CD14-positive monocyte (primary cell): ENCODE results near the gene SLC38A10. TPM values are rescaled to one million over a fixed set of nuclear protein-coding genes. Genes with fewer than 3 reads are reported as not detected.

Experiments used
- DNase-seq, 3 donors: peaks; one replicate each; pipeline ENCODE4 v3.0.0-alpha.2; 2011 to 2022
- H2AFZ ChIP-seq: 2 replicates; pipeline ENCODE4 v1.6.0; 2012; ENCODE audit warnings: mild to moderate bottlenecking, low read depth, low read length, inconsistent platforms; ENCODE audit not compliant: insufficient read depth, poor library complexity, severe bottlenecking
- H3K27ac ChIP-seq, 2 donors: 1 replicate in 1 of 2; 2 replicates in 1 of 2; pipeline ENCODE4 v1.5.1; 2012 to 2013; ENCODE audit warnings: low read length in 2 of 2, control low read depth in 1 of 2, inconsistent platforms in 1 of 2, low read depth in 1 of 2, mild to moderate bottlenecking in 1 of 2
- H3K27me3 ChIP-seq, 2 donors: one replicate each; pipeline versions ENCODE4 v1.6.0 to v1.6.1; 2011 to 2013; ENCODE audit warnings: low read length in 2 of 2; ENCODE audit not compliant: control insufficient read depth in 2 of 2, insufficient read depth in 2 of 2
- H3K36me3 ChIP-seq, 2 donors: replicated peaks in 1 of 2; 1 replicate in 1 of 2; 2 replicates in 1 of 2; pipeline versions ENCODE4 v1.5.1 to v1.6.1; 2012 to 2013; ENCODE audit warnings: low read length in 2 of 2, control low read depth in 1 of 2, inconsistent platforms in 1 of 2, mild to moderate bottlenecking in 1 of 2; ENCODE audit not compliant: insufficient read depth in 2 of 2, control insufficient read depth in 1 of 2
- H3K4me1 ChIP-seq, 2 donors: 1 replicate in 1 of 2; 2 replicates in 1 of 2; pipeline versions ENCODE4 v1.5.1 to v1.6.1; 2012 to 2013; ENCODE audit warnings: low read length in 2 of 2, control low read depth in 1 of 2, inconsistent platforms in 1 of 2, mild to moderate bottlenecking in 1 of 2, moderate library complexity in 1 of 2; ENCODE audit not compliant: insufficient read depth in 2 of 2, control insufficient read depth in 1 of 2
- H3K4me2 ChIP-seq: replicated peaks from 2 replicates; pipeline ENCODE3; 2012; ENCODE audit warnings: low read length, moderate library complexity, mild to moderate bottlenecking; ENCODE audit not compliant: poor library complexity, severe bottlenecking; ENCODE audit errors: extremely low read depth
- H3K4me3 ChIP-seq, 3 experiments: fragments of 200-600 bp in 1 of 3; sonication (generic) in 1 of 3; replicated peaks in 1 of 3; 1 replicate in 2 of 3; 2 replicates in 1 of 3; pipeline ENCODE4 v1.5.1; 2011 to 2013; ENCODE audit warnings: low read length in 3 of 3, mild to moderate bottlenecking in 3 of 3, control low read depth in 2 of 3, low read depth in 2 of 3, inconsistent platforms in 1 of 3, moderate library complexity in 1 of 3
- H3K79me2 ChIP-seq: 2 replicates; pipeline ENCODE4 v1.6.0; 2012; ENCODE audit warnings: mild to moderate bottlenecking, control low read depth, inconsistent platforms, low read length, moderate library complexity; ENCODE audit not compliant: insufficient read depth
- H3K9ac ChIP-seq: 2 replicates; pipeline ENCODE4 v1.6.0; 2017; ENCODE audit warnings: low read length, mild to moderate bottlenecking; ENCODE audit not compliant: insufficient read depth, poor library complexity, severe bottlenecking
- H3K9me3 ChIP-seq, 2 donors: replicated peaks in 1 of 2; 1 replicate in 1 of 2; 2 replicates in 1 of 2; pipeline versions ENCODE4 v1.5.1 to v1.6.1; 2012 to 2013; ENCODE audit warnings: low read length in 2 of 2, control low read depth in 1 of 2; ENCODE audit not compliant: control insufficient read depth in 1 of 2, insufficient read depth in 1 of 2
- H4K20me1 ChIP-seq: 2 replicates; pipeline ENCODE4 v1.6.0; 2012; ENCODE audit warnings: mild to moderate bottlenecking, low read length, control low read depth, moderate library complexity; ENCODE audit not compliant: insufficient read depth
- H3K27ac Mint-ChIP-seq, 7 donors: one replicate each; pipeline ENCODE4 v1.8.0; 2020; ENCODE audit warnings: mild to moderate bottlenecking in 7 of 7, mixed read lengths in 7 of 7, moderate library complexity in 6 of 7, inconsistent platforms in 2 of 7
- H3K27me3 Mint-ChIP-seq, 3 donors: one replicate each; pipeline ENCODE4 v1.8.0; 2021 to 2022; ENCODE audit warnings: low read depth in 3 of 3, mild to moderate bottlenecking in 3 of 3, mixed read lengths in 3 of 3, moderate library complexity in 3 of 3, inconsistent platforms in 1 of 3
- H3K36me3 Mint-ChIP-seq, 2 donors: one replicate each; pipeline ENCODE4 v1.8.0; 2020; ENCODE audit warnings: mixed read lengths in 2 of 2, inconsistent platforms in 1 of 2, mild to moderate bottlenecking in 1 of 2
- H3K4me1 Mint-ChIP-seq: one replicate; pipeline ENCODE4 v1.8.0; 2020; ENCODE audit warnings: mild to moderate bottlenecking, mixed read lengths
- H3K4me3 Mint-ChIP-seq, 2 donors: one replicate each; pipeline ENCODE4 v1.8.0; 2020; ENCODE audit warnings: mild to moderate bottlenecking in 2 of 2, mixed read lengths in 2 of 2, moderate library complexity in 1 of 2
- H3K9me3 Mint-ChIP-seq, 7 donors: one replicate each; pipeline ENCODE4 v1.8.0; 2020 to 2022; ENCODE audit warnings: mixed read lengths in 7 of 7, mild to moderate bottlenecking in 6 of 7, moderate library complexity in 6 of 7, inconsistent platforms in 2 of 7
- CTCF ChIP-seq: fragments of 200-600 bp; IDR thresholded peaks from one replicate; pipeline ENCODE4 v1.8.0; 2022; ENCODE audit warnings: antibody characterized with exemption, mild to moderate bottlenecking
- WGBS: methylation state at CpG from one replicate; pipeline ENCODE4 v1.1.5; 2013; ENCODE audit warnings: missing lambda C conversion rate; ENCODE audit not compliant: insufficient coverage; 5-methylcytosine and 5-hydroxymethylcytosine counted together
- intact Hi-C, 2 donors: fragments of 100-400 bp; cut with micrococcal nuclease; formaldehyde crosslinking; loops; one replicate each; pipeline versions ENCODE4 v1.15.0 to v1.15.1; 2023
- polyA plus RNA-seq, 3 donors: library from polyadenylated mRNA; depleted of rRNA in 1 of 3; unstranded in 2 of 3; stranded (reverse) in 1 of 3; fragments of 300-500 nt in 2 of 3; fragments of >200 nt in 1 of 3; fragmentation: Illumina TruSeq in 2 of 3; gene quantifications; 1 replicate in 2 of 3; 2 replicates in 1 of 3; pipeline ENCODE4 v1.2.3, GENCODE V29; 2012 to 2021

Gene SLC38A10
- polyA plus RNA-seq, 3 donors, result 50.8 to 76.1 (median 68.4) TPM

- Histone ChIP-seq H3K36me3 (peaks cover 56 to 66% of the 10 kb centered on the region in 2 donors), H3K4me2 (no peak overlapping the region), H3K27me3 (no peaks in the 10 kb centered on the region), H2AFZ (no peak overlapping the region), H3K4me1 (peaks cover 31 to 35% of the 10 kb centered on the region in 2 donors), H3K9me3 (no peaks in the 10 kb centered on the region), H3K9ac (no peak overlapping the region), H4K20me1 (peaks cover 45% of the 10 kb centered on the region), H3K79me2 (peaks cover 22% of the 10 kb centered on the region), H3K4me3 (no peak overlapping the region), H3K27ac (no peak overlapping the region)
- H3K27me3 Mint-ChIP-seq, result no peaks in the 10 kb centered on the region
- intact Hi-C loops, result no loop called here
- DNase-seq, result no peak
- H3K4me1 Mint-ChIP-seq, result peaks cover 39% of the 10 kb centered on the region
- H3K9me3 Mint-ChIP-seq, result peaks cover 0 to 2% (median 0%) of the 10 kb centered on the region in 7 donors
- H3K27ac Mint-ChIP-seq, result no peak overlapping the region
- WGBS, result 91% methylated on average over 27 of the region's 31 CpGs
- H3K36me3 Mint-ChIP-seq, result peaks cover 34 to 64% of the 10 kb centered on the region in 2 donors
- H3K4me3 Mint-ChIP-seq, result no peak overlapping the region
- TF ChIP-seq CTCF, result no peak
Measured at GRCh38 chr17:81231121-81231645, 63.9 kb downstream of the SLC38A10 start.

- peaks cover 32 to 56% of the 10 kb centered on the region in 2 donors for H3K36me3 Mint-ChIP-seq
- H3K36me3 ChIP-seq, result peaks cover 48 to 56% of the 10 kb centered on the region in 2 donors
- H3K27me3 Mint-ChIP-seq, result no peaks in the 10 kb centered on the region
- peak overlapping the region in 2 of 7 donors; percentile 5 to 60 for H3K27ac Mint-ChIP-seq
- H3K9ac ChIP-seq, result no peak overlapping the region
- H3K27ac ChIP-seq, result no peak overlapping the region
- DNase-seq, result no peak
- H3K4me1 ChIP-seq, result peaks cover 31 to 35% of the 10 kb centered on the region in 2 donors
- no peaks in the 10 kb centered on the region for H3K9me3 ChIP-seq
- no peak overlapping the region for H2AFZ ChIP-seq
- no peak overlapping the region for H3K4me3 Mint-ChIP-seq
- H3K4me1 Mint-ChIP-seq, result peaks cover 37% of the 10 kb centered on the region
- H4K20me1 ChIP-seq, result peaks cover 35% of the 10 kb centered on the region
- no peak overlapping the region for H3K4me2 ChIP-seq
- no peaks in the 10 kb centered on the region for H3K27me3 ChIP-seq
- peaks cover 12% of the 10 kb centered on the region for H3K79me2 ChIP-seq
- H3K9me3 Mint-ChIP-seq, result peaks cover 0 to 2% (median 0%) of the 10 kb centered on the region in 7 donors
- WGBS, result 98% methylated on average over 18 of the region's 26 CpGs
- no peak overlapping the region for H3K4me3 ChIP-seq
- intact Hi-C loops, result no loop called here
- TF ChIP-seq CTCF, result peak; percentile 56
Measured at GRCh38 chr17:81230043-81230820, 64.9 kb downstream of the SLC38A10 start.
